Omental fat pad (tissue), 4 donors: Measurements from ENCODE around the gene GTF3C2. TPM values are rescaled to one million over a fixed set of nuclear protein-coding genes. Genes with fewer than 3 reads are reported as not detected.

Source experiments
- ATAC-seq: fragments of 150-250 bp; one replicate; pipeline ENCODE4 v1.9.1; 2016; ENCODE audit warnings: mild to moderate bottlenecking, moderate library complexity; ENCODE audit not compliant: low FRiP score
- DNase-seq: peaks from one replicate; pipeline ENCODE4 v3.0.0-alpha.2; 2019; ENCODE audit warnings: low spot score
- CTCF ChIP-seq, 3 donors: fragments of 450-650 bp; IDR thresholded peaks; one replicate each; pipeline ENCODE4 v1.5.1; 2016 to 2017; ENCODE audit warnings: antibody characterized with exemption in 3 of 3, mild to moderate bottlenecking in 3 of 3, moderate library complexity in 2 of 3
- total RNA-seq, 4 donors: library from RNA; depleted of rRNA; stranded (reverse); fragments of >200 nt; gene quantifications; one replicate each; pipeline ENCODE4 v1.1.0, GENCODE V29; 2016

The GTF3C2 gene
- total RNA-seq, 4 donors from 2014 or later, result 24.8 to 76.1 (median 34.8) TPM

GRCh38 chr2:27316655-27317412 is 39.7 kb downstream of the GTF3C2 start:
- no peak for ATAC-seq
- no peak for DNase-seq
- no peak for TF ChIP-seq CTCF (IDR thresholded peaks at IDR 0.05)

- no peak for TF ChIP-seq CTCF (IDR thresholded peaks at IDR 0.05)
- ATAC-seq (no peak), DNase-seq (no peak)
Measured at GRCh38 chr2:27315122-27315521, 41.4 kb downstream of the GTF3C2 start.

GRCh38 chr2:27314709-27315108 is 41.9 kb downstream of the GTF3C2 start:
- no peak for TF ChIP-seq CTCF (IDR thresholded peaks at IDR 0.05)
- ATAC-seq (no peak), DNase-seq (no peak)

- no peak for ATAC-seq
- TF ChIP-seq CTCF (IDR thresholded peaks at IDR 0.05), result no peak
- no peak for DNase-seq
Measured at GRCh38 chr2:27313882-27314645, 42.5 kb downstream of the GTF3C2 start.

GRCh38 chr2:27312152-27312551 is 44.4 kb downstream of the GTF3C2 start:
- no peak for ATAC-seq
- DNase-seq, result no peak
- TF ChIP-seq CTCF (IDR thresholded peaks at IDR 0.05), result no peak

GRCh38 chr2:27309651-27310050 is 46.9 kb downstream of the GTF3C2 start:
- ATAC-seq (no peak), DNase-seq (no peak)
- TF ChIP-seq CTCF (IDR thresholded peaks at IDR 0.05), result no peak
